ENCODE data around the gene TAB2.

TAB2 gene, protein sequence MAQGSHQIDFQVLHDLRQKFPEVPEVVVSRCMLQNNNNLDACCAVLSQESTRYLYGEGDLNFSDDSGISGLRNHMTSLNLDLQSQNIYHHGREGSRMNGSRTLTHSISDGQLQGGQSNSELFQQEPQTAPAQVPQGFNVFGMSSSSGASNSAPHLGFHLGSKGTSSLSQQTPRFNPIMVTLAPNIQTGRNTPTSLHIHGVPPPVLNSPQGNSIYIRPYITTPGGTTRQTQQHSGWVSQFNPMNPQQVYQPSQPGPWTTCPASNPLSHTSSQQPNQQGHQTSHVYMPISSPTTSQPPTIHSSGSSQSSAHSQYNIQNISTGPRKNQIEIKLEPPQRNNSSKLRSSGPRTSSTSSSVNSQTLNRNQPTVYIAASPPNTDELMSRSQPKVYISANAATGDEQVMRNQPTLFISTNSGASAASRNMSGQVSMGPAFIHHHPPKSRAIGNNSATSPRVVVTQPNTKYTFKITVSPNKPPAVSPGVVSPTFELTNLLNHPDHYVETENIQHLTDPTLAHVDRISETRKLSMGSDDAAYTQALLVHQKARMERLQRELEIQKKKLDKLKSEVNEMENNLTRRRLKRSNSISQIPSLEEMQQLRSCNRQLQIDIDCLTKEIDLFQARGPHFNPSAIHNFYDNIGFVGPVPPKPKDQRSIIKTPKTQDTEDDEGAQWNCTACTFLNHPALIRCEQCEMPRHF

DNA sequence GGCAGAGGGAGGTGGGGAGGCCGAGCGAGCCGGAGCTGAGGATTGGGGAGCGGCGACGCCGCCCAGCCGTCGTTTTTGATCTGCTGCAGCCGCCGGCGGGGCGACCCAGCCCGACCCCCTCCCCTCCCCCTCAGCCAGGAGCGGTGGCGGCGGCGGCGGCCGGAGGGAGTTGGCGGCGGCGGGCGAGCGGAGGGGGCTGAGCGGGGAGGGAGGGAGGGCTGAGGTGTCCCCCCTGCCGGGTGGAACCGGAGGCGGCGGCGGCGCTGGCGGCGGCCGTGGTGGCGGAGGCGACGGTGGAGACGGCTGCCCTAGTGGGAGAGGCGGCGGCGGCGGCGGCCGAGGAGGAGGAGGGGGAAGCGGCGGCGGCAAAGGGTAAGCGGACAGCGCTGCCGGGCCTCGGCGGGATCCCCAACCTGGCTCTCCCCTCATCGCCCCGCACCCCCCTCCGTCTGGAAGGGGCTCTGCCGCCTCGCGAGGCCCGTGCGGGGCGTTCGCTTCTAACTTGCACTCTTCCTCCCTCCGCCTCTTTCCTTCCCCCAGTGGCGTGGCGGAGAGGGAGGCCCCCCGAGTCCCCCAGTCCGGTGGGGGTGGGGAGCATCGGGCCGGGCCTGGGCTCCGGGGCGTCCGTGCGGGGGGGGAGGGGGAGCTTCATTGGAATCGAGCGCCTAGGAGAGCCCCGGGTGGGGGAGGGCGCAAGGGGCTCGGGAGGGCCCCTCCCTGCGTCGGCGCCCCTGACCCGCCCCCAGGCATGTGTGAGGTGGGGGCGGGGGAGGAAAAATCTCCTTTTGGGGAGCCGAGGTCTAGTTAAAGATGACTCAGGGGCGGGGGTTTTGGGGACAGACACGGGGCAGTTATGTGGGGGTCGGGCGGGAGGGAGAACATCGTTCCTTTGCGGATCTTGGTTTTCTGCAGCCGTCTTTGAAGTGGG is at the start of gene TAB2:
Gene TAB2, plus strand, starts transcription at position 69 of the 928 bp plus-strand sequence. CDS start 52,286 bp downstream, outside the sequence.
- DNase-seq, result no peak

DNA sequence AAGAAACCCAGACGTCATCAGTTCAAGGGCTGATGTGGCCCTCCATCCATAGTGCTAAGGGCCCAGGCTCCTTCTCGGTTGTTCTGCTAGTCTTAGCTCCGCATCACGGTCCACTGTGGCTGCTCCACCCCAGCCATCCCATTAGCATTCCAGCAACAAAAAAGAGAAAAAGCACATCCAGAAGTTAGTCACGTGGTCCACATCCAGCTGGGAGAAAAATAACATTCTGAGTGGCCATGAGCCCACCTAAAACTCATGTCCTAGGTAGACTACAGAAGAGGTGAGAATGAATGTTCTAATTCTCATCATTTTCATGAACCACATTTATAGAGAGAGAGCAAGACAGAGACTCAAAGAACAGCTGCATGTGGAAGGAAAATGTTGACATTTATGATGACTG is 49.4 kb upstream of the TAB2 start:
- no peak for DNase-seq

DNA sequence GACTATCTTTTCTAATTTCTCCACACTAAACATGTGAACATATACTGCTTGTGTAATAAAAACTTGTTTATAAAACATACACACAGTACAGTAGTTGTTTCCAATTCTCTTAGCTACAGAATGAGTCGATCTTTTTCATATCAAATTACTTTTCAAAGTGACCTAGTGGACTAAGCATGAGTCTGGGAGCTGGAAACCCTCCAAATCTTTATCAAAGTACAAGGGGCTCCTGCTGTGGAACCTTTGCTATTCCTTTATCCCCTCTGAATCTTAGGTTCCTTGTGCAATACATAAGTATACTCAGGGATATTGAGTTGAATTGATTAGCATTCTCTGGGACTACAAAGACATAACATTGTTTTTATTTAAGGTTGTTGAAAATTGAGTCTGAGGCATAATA is 48.7 kb upstream of the TAB2 start:
- no peak for DNase-seq

DNA sequence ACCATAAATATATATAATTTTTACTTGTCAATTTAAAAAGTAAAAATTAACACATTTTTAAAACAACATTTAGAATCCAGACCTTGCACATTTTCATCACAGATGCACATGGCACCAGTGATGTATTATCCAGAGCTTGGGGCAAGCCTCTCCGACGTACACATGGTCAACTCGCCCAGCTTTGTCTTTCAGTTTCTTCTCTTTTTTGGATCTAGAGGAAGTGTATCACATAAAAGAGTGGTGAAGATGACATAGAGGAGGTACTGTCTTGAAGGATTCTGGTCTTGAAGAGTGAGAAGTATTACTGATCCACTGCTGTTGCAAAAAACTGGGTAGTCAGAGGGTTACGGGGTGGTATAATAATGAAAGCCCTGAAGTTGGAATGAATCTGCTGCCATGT is 46.9 kb upstream of the TAB2 start:
- DNase-seq, result no peak

DNA sequence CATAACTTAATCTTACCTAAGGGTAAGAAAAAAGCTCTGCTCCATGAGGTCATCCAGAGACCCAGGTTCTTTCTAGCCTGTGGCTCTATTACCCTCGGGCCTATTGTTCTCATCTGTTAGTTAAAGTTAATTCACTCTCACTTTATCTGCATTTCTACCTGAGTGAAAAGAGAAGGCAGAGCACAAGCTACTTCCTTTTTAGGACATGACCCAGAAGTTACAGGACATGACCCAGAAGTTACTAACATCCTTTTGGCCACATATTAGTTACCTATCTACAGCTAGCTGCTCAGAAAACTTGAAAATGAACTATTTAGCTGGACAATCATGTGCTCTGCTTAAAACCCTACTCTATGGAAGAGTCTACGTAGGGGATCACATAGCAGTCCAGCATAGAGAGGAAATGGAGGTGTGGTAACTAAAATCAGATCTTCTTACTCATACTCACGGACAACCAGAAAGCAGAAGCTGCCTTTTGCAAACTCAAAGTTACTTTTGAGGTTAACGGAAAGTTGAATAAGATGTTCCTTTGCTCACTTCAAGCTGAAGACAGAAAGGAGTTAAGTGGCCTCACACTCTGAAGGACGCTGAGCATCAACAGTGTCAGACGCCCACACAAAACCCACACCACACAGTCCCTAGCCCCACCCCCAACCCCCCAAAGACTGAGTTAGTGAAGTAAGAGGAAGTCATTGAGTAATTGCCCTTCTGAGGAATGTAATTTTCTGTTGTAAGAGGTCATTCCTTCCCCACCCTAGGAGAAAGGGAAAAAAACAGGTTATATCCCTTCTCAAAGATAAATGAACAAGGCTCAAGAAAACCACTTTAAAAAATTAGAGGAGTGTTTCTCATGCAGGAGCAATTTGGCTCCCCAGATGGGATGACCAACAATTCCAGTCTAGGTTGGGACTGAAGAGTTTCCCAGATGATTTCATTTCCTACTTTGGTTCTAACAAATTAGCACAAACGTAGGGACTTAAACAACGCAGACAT is 45.9 kb upstream of the TAB2 start:
- no peak for DNase-seq

DNA sequence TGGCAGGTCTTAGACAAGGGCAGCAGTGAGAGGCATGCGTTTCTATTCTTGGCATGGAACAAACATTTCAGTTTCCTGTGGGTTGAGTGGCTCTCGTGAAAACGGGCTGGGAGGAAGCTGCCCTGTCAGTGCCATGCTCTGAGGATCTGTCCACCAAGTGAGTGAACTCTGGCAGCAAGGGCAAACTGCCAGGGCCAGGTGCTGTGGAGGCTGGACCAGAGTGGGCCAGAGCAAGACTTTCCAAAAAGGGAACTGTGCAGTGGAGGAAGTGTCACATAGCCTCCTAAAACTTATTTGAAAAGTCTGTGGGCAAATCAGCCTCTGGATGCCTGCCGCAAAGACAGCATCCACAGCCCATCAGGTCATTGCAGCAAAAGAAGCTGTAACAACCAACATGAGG is 44.2 kb upstream of the TAB2 start:
- no peak for DNase-seq

DNA sequence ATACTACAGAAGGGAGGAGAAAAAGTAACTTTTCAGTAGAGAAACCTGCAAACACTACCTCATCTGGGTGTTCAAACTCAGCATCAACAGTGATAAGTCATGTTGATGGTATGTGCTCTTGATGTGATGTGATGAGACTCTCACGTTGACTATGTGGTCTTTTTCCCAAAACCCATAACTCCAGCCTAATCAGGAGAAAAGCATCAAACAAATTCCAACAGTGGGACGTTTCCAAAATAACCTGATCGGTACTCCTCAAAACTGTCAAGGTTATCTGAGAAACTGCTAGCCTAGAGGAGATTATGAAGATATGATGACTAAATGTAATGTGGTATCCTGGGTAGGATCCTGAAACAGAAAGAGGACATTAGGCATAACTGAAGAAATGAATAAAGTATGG is 41.9 kb upstream of the TAB2 start:
- DNase-seq, result no peak

DNA sequence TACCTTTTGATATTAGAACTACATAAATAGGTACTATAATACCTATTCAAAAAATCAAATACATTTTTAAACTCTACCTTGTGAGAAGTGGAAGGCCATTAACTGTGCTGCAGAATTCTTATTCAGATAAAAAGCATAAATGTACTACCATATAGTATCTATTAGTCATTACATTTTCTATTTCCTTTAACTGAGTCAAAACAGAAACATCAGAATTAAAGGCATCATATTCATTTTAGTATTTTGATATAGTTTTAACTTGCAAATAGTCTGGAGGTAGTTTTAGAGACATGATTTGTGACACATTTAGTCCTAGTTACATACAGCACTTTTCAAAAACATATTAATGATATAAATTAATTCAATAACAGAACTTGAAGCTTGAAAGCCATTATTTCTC is 39.9 kb upstream of the TAB2 start:
- DNase-seq, result no peak

DNA sequence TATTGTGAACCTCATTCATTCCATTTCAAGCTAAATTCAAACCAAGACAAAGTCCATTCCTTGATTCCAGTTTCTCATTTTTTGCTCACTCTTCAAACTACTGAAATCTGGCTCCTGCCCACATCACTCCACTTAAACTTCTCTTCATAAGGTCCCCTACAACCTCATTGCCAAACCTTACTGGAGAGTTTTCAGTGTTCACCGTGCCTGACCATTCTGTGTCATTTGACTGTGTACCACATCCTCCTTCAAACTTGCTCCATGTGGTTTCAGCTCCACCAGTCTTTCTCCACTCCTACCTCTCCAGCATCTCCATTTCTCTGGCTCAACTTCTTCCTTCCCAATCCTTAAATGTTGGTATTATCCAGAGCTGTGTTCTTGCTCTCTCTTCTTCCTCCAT is 38.5 kb upstream of the TAB2 start:
- DNase-seq, result no peak

DNA sequence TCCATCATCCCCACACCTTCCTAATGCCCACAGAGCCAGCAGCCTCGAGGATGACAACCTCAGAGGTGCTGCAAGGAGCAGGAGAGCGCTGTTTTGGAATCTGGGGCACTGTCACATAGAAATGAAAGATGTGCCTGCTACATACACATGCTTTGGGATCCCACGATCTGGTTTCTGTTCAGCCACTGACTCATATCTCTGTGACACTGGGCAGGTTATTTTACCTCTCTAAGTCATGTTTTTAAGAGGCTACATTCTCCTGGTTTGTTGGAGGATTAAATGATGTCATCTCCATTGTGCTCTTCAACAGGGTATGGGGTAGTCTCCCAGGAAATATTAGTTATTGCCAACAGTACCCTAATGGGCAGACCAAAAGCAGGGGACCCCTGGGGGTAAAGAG is 32.6 kb upstream of the TAB2 start:
- DNase-seq, result no peak

DNA sequence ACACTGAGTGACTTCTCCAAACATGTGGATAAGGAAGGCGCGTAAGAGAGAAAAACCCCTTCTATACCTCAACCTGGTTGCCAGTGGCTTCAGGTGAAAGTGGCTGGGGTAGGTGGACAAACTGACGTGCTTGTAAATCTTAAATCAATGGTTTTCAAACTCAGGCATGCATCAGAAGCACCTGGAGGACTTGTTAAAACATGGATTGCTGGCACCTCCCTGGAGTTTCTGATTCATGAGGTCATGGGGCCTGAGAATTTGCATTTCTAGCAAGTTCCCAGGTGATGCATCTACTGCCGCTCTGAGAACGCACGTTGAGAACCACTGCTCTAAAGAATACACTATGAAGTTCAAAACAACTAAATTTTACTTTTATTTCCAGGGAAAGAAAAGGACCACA is 31.9 kb upstream of the TAB2 start:
- DNase-seq, result no peak

DNA sequence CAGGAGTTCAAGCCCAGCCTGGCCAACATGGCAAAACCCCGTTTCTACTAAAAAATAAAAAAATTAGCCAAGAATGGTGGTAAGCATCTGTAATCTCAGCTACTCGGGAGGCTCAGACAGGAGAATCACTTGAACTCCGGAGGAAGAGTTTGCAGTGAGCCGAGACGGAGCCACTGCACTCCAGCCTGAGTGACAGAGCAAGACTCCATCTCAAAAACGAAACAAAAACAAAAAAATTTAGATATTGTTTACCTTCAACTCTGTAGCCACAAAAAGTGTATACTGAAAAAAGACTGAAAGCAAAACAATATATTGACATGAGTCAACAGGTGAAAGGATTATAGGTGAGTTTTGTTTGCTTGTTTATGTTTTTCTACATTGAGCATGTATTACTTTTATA is 30.6 kb upstream of the TAB2 start:
- DNase-seq, result no peak

DNA sequence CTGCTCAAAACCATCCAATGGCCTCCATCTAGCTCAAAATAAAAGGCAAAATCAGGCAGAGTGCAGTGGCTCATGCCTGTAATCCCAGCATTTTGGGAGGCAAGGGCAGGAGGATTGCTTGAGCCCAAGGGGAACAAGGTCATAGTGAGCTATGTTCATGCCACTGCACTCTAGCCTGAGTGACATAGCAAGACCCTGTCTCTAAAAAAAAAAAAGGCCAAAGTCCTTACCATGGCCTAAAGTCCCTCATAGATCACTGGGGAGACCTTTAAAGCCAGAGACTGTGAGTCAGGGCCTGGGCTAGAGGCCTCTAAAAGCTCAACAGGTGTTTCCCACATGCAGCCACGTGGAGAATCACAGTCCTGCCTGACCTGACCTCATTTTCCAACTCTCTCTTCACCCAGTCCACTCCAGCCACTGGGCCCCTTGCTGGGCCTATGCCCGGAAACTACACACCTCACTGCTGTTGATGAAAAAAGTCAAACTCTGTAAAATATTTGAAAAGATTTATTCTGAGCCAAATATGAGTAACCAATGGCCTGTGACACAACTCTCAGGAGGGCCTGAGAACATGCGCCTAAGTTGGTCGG is 28.2 kb upstream of the TAB2 start:
- no peak for DNase-seq

DNA sequence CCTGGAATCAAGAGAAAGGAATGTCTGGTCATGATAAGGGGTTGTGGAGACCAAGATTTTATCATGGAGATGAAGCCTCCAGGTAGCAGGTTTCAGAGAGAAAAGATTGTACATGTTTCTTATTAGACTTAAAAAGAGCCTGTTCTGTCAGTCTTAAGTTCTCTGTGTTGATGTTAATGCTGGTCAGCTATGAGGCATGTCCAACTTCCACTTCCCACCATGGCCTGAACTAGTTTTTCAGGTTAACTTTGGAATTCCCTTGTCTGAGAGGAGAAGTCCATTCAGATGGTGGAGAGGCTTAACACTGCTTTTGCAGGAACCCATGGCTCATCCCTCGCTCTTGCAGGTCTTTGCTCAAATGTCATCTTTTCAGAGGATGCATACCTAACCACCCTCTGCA is 27.5 kb upstream of the TAB2 start:
- DNase-seq, result no peak

DNA sequence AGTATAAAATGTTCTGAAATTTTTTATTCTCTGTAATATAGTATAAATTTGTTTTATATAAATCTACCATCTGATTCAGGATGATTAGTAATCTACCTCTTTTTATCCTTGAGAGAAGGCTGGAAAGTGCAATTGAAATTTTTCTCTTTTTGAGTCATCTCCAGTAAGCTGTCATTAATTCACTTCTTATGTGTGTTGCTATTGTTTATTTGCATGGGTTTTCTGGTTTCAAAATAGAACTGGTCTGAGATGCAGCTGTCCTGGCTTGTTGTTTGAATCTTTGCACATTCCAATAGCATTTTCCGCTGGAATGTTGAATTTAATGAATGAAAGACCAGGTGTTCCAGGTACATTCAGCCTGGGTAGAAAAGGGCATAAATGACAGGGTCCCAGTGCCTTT is 24.3 kb upstream of the TAB2 start:
- DNase-seq, result no peak

DNA sequence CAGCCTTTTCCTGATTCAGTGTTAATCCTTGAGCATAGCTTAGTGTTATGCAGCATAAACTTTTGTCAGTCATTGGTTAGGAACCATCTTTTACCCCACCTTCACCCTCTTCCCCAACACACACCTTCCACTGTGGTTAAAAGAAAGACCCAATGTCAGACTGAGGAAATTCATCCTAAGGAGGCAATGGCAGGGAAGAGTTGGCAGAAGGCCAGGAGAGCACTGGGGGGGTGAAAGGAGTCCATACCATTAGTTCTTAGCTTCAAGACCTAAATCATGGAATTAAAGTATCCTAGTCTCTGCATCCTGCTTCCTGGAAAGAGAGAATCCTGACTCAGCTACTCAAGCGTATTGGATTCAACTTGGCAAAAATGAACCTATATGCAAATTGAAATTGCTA is 16.9 kb upstream of the TAB2 start:
- DNase-seq, result no peak

DNA sequence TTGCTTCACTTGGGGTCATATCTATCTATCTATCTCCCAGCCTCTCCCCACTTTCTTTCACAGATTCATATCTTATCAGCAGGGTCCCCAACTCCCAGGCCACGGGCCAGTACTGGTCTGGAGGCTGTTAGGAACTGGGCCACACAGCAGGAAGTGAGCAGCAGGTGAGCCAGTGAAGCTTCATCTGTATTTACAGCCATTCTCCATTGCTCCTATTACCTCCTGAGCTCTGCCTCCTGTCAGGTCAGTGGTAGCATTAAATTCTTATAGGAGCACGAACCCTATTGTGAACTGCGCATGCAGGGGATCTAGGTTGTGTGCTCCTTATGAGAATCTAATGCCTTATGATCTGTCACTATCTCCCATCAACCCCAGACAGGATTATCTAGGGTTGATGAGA is 14.8 kb upstream of the TAB2 start:
- no peak for DNase-seq

DNA sequence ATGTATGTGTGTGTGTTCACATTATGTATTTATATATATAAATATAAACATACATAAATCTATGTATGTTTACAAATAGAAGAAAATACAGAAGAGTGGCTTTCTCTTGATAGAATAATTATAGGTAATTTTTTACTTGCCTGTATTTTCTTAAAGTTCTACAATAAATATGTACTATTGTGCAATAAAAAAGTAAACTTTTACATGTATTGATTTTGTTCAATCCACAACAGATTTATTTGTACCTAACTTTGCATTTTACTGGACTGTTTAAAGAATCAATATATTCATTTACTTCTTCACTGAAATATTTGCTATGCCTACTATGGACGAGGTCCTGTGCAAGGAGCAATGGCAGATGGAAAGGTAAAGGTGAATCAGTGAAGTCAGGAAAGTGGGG is 14.0 kb upstream of the TAB2 start:
- DNase-seq, result no peak

DNA sequence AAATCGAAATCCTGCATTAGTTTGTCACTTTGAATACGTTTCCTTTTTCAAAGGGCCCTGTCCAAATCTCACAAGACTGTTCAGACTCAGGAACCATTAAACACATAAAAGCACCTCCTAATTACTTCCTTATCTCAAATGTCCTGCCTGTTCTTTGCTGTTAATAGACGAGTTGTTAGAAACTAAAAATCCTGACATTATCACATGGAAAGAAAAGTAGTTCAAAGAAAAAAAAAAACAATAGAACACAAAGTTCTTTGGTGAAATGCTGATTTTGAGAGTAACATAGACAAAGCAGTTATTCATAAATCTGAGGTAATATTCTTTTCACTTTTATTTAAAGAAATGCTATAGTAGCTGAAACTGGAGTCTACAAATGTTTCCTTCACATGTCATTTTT is 12.1 kb upstream of the TAB2 start:
- DNase-seq, result no peak

DNA sequence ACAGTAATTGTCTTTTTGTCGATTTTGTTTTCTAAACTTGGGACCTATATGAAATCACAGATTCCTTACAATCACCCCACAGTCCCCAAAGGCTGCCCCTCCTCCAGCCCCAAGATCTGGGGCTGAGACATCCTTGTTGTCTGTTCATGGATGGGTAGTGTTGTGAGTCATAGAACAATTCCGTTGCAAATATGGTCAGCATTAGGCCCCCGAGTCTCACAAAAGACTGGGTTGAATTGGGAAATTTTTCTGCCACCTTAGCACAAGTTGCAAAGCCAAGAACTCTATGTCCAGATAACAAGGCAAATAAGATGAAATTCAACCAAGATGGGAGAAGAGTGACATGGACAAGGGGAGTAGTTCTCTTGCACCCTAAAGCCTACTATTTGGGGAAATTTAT is 10.5 kb upstream of the TAB2 start:
- DNase-seq, result no peak

DNA sequence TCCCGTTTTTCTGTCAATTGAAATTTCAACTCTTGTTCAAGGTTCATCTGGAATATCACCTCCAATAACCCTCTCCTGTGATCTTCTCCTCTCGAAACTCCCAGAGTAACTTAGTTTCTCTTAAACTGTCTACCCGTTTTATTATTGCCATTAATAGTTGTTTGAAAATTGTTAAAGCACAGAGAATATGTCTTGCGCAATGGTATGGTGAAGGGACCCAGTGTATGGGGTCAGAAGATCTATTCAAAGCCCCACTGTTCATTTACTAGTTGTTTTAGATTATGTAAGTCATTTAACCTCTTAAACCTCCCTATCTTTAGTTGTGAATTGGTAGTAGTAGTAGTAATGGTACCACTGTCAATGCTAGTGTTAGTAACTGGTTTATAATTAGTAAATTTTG is 6.2 kb upstream of the TAB2 start:
- DNase-seq, result no peak

DNA sequence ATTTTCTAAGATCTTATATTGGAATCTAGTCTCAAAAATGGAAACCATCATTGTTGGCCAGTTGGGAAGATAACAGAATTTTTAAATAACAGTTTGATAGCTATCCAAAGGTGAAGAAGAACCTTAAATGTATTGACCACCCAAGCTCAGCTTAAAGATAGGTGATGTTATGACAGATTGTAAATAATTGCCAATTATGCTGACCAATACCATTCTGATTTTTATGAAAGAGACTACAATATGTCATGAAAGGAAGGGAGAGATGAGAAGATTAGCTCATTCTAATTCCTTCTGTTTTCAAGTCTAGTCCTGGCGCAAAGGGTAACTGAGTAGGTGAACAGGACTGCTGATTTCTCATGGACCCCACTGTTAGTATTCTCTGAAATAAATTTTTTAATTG is 5.7 kb upstream of the TAB2 start:
- DNase-seq, result no peak
